GM12872 (cell line): Measurements from ENCODE around the gene LAMA1.

Experiments used
- CTCF ChIP-seq: IDR thresholded peaks from 3 replicates; pipeline ENCODE4 v1.5.1; 2011; ENCODE audit warnings: low read depth, mild to moderate bottlenecking, low read length, moderate library complexity; ENCODE audit not compliant: insufficient read depth

LAMA1 gene

GRCh38 chr18:6963452-6964097, 154.0 kb downstream of the LAMA1 start:
- TF ChIP-seq CTCF = no peak

GRCh38 chr18:6962571-6963451, 154.8 kb downstream of the LAMA1 start:
- TF ChIP-seq CTCF = no peak

GRCh38 chr18:6961331-6961730, 156.3 kb downstream of the LAMA1 start:
- no peak for TF ChIP-seq CTCF

- TF ChIP-seq CTCF = no peak
Observed at GRCh38 chr18:6960656-6961055, 156.9 kb downstream of the LAMA1 start.

GRCh38 chr18:6960124-6960523, 157.5 kb downstream of the LAMA1 start:
- no peak for TF ChIP-seq CTCF

- no peak for TF ChIP-seq CTCF
Observed at GRCh38 chr18:6959110-6959509, 158.5 kb downstream of the LAMA1 start.

GRCh38 chr18:6956999-6957398, 160.6 kb downstream of the LAMA1 start:
- TF ChIP-seq CTCF = no peak
